Fibroblast of villous mesenchyme (primary cell): ENCODE data around the gene ACOX3. TPM values are rescaled to one million over a fixed set of nuclear protein-coding genes. Genes with fewer than 3 reads are reported as not detected.

ENCODE experiments used
- DNase-seq: peaks from one replicate; pipeline ENCODE4 v3.0.0-alpha.2; 2010; ENCODE audit warnings: low read depth
- H3K4me3 ChIP-seq: 2 replicates; pipeline ENCODE4 v1.5.1; 2011; ENCODE audit warnings: low read depth, mild to moderate bottlenecking, low read length
- total RNA-seq: library from RNA; depleted of rRNA; stranded (reverse); fragments of >200 nt; gene quantifications from 2 replicates; pipeline ENCODE4 v1.2.3, GENCODE V29; 2012
- TF ChIP-seq, protein P1 (sequence below): IDR thresholded peaks from 2 replicates; pipeline ENCODE4 v1.5.1; 2012; ENCODE audit warnings: low read depth, mild to moderate bottlenecking, low read length; ENCODE audit not compliant: insufficient read depth

Gene ACOX3
- total RNA-seq, 1 donor: 26.8 TPM

DNA sequence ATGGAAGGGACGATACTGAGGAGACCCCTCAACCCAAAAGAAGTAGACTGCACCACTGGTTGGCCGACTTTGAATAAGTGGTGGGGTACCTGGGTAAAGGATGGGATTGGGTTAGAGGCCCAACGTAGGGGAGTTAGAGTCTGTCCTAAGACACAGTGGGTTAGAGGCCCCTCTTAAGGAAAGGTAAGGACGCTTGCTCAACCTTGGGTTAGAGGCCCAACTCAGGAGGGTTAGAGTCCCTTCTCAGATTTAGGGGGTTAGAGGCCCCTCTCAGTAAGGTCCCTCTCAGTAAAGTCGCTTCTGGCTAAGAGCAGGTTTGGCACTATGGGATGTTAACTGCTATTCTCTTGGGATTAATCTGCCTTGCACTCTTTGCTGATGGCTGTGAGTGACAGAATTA, 81.3 kb downstream of the ACOX3 start:
- TF ChIP-seq, protein P1, sequence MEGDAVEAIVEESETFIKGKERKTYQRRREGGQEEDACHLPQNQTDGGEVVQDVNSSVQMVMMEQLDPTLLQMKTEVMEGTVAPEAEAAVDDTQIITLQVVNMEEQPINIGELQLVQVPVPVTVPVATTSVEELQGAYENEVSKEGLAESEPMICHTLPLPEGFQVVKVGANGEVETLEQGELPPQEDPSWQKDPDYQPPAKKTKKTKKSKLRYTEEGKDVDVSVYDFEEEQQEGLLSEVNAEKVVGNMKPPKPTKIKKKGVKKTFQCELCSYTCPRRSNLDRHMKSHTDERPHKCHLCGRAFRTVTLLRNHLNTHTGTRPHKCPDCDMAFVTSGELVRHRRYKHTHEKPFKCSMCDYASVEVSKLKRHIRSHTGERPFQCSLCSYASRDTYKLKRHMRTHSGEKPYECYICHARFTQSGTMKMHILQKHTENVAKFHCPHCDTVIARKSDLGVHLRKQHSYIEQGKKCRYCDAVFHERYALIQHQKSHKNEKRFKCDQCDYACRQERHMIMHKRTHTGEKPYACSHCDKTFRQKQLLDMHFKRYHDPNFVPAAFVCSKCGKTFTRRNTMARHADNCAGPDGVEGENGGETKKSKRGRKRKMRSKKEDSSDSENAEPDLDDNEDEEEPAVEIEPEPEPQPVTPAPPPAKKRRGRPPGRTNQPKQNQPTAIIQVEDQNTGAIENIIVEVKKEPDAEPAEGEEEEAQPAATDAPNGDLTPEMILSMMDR: no peak
- DNase-seq: no peak
- no peak overlapping the region for H3K4me3 ChIP-seq

DNA sequence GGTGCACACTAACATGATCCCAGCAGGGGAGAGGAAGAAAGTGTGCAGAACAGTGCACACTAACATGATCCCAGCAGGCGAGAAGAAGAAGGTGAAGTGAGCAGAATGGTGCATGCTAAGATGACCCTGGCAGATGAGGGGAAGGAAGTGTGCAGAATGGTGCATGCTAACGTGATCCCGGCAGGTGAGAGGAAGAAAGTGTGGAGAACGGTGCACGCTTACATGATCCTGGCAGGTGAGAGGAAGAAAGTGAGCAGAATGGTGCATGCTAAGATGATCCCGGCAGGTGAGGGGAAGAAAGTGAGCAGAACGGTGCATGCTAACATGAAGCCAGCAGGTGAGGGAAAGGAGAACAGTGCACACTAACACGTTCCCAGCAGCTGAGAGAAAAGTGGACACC, 83.7 kb downstream of the ACOX3 start:
- TF ChIP-seq, protein P1: no peak
- DNase-seq: no peak
- no peak overlapping the region for H3K4me3 ChIP-seq

DNA sequence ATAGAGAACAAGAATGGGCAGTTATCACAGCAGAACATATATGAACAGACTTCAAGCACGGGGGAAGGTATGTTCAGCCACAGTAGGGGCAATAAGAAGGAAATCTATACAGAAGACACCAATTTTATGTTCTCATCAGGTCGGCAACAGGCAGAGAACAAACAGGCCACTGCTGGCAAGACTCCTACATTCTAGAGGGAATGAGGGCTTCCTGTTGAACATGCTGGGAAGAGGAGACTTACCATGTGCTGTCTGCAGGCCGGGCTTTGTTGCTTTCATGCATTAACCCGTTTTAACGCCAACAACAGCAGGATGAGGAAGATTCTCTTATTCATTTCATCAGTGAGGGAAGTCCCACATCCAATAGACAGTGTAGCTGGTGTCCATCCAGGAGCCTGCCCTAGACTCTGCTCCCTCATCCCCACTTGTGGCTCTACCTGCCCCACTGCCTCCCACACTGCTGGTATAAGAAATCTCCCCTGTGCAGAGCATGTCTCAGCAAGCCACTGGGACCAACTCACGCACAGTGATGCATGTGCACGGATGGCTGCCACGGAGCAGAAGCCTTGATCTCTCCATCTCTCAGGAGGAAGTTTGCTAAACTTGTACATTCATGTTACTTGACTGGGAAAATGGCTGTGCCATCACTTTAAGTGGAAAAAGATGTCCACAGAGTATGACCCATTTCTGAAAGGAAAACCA, 84.5 kb downstream of the ACOX3 start:
- no peak overlapping the region for H3K4me3 ChIP-seq
- DNase-seq: peak; percentile 65

DNA sequence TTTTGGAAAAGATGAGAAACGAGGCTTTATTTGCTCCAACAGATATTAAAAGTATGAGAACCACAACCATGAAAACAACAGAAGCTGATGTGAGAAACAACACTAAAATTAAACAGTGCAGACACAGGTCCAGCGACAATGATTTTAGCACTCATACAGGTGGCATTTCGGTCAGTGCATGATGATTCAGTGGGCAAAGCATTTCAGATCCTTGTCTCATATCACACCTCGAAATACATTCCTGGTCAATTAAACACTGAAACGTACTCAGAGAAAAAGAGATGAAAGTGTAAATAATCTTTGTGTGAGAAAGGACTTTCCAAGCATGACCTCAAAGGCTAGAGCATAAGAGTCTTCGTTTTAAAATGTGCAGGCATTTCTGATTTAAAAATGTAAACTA, 85.2 kb downstream of the ACOX3 start:
- peak; percentile 55 for DNase-seq
- TF ChIP-seq, protein P1: no peak
- H3K4me3 ChIP-seq: no peak overlapping the region

More for the DNA sequence above, 84.5 kb downstream of the ACOX3 start:
- TF ChIP-seq, protein P1: no peak

DNA sequence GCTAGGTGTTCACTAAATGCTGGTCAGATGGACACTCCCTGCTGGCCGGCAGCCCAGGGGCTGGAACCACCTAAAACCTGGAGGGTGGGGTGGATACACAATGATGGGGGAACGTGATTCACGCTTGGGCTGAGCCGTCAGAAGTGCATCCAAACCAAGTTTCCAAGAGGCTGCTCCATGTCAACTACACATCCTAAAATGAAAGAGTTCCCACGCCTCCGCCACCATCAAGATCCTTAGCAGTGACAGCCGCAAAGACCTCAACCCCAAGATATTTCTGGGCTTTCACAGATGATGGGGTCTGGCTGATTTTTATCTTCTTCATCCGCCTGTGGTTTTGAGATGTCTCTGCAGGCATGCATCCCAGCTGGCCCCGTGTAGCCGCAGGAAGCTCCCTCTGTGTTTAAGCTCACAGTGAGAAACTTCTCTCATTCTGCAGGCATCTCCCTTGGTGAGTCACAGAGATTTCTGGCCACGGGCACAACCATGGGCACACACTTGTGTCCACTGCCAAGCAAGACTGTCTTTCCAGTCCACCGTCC, 86.5 kb downstream of the ACOX3 start:
- TF ChIP-seq, protein P1: no peak
- DNase-seq: peak; percentile 95
- H3K4me3 ChIP-seq: no peak overlapping the region

DNA sequence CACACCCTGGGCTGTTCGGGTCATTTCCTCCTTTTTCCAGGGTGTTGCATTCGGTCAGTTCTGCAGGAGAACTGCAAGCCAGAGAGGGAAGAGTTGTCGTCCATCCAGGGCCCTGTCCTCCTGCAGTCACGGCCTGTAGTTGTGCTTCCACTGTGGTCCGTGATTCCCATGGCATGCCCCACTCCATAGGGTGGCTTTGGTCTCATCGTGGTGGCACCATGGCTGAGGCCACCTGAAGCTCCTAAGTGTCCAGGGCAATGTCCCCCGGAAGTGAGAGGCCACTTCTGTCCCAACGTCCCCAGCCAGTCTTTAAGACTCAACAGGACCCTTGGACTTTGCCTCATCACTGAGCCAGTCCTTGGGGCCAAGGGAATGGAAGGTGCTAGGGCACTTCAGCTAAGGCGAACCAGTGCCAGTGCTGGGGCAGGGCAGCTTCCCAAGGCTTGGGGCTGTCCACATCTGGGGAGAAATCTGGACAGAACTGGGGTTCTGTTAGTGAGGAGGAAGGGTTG, 87.3 kb downstream of the ACOX3 start:
- TF ChIP-seq, protein P1: no peak
- H3K4me3 ChIP-seq: no peak overlapping the region
- DNase-seq: no peak
